ENCODE measurements around the gene MALRD1. TPM values are rescaled to one million over a fixed set of nuclear protein-coding genes. Genes with fewer than 3 reads are reported as not detected.

The MALRD1 gene
- total RNA-seq, 2 experiments from 2014 or later = not detected

DNA sequence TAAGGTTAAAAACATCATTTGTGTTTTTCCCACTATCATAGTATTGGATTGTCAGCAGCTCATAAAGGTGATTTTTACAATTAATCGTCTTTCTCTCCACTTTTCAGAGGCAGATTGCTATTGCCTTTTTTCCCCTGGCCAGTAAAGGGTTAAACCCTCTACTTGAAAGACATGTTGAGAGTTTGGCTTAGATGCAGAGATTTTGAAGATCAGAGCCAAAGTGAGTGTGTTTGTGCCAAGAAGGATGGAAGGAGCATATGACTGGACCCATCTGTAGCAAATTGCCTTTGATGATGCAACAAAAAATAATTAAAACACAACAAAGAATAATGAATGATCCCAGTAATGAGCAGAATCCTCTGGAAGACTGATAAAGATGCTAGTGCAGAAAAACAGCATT lies 373.1 kb downstream of the MALRD1 start:
- Mint-ChIP-seq H3K9me3 (peaks cover 2% of the 10 kb centered on the region), H3K27ac (no peak overlapping the region), H3K4me3 (no peak overlapping the region), H3K36me3 (ENCODE audit: low read depth) (no peaks in the 10 kb centered on the region), H3K4me1 (ENCODE audit: low read depth) (no peaks in the 10 kb centered on the region), H3K27me3 (no peaks in the 10 kb centered on the region)
- CTCF ChIA-PET = no interaction called here
- DNase-seq = no peak
- TF ChIP-seq, protein P1, sequence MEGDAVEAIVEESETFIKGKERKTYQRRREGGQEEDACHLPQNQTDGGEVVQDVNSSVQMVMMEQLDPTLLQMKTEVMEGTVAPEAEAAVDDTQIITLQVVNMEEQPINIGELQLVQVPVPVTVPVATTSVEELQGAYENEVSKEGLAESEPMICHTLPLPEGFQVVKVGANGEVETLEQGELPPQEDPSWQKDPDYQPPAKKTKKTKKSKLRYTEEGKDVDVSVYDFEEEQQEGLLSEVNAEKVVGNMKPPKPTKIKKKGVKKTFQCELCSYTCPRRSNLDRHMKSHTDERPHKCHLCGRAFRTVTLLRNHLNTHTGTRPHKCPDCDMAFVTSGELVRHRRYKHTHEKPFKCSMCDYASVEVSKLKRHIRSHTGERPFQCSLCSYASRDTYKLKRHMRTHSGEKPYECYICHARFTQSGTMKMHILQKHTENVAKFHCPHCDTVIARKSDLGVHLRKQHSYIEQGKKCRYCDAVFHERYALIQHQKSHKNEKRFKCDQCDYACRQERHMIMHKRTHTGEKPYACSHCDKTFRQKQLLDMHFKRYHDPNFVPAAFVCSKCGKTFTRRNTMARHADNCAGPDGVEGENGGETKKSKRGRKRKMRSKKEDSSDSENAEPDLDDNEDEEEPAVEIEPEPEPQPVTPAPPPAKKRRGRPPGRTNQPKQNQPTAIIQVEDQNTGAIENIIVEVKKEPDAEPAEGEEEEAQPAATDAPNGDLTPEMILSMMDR (IDR thresholded peaks at IDR 0.05) = no peak
- Histone ChIP-seq H3K27ac (ENCODE audit: low read depth in 1 of 2, low read length in 2 of 2) (no peak overlapping the region), H3K27me3 (ENCODE audit: control insufficient read depth in 1 of 2, insufficient read depth in 2 of 2, low read length in 2 of 2) (no peaks in the 10 kb centered on the region), H3K9me3 (ENCODE audit: control insufficient read depth in 1 of 2, insufficient read depth in 1 of 2, low read length in 2 of 2) (no peaks in the 10 kb centered on the region), H3K4me3 (ENCODE audit: low read length) (no peak overlapping the region), H3K36me3 (ENCODE audit: insufficient read depth, low read length) (no peaks in the 10 kb centered on the region), H3K4me1 (ENCODE audit: insufficient read depth, low read length) (no peaks in the 10 kb centered on the region)
- POLR2A ChIA-PET = no interaction called here
- intact Hi-C loops (cut with DNase I, micrococcal nuclease) = no loop called here
- ATAC-seq (ENCODE audit: poor library complexity) = no peak

DNA sequence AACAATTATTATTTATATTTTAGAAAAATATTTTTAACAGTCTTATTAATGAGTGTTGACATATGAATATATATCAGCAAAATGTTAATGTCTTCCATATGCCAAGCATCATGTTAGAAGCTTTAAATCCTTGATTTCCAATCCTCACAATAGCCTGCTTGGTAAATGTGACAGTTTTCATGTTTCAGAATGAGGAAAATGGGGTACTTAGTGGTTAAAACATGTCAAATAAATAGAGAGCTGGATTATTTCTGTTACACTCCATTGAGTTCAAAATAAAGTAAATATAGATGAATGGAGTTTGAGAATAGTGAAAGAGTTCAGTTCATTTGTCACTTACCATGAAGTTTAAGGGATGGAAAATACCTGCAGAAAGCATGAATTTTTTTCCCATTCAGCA lies 377.4 kb downstream of the MALRD1 start:
- Histone ChIP-seq H3K4me1 (ENCODE audit: insufficient read depth, low read length) (no peaks in the 10 kb centered on the region), H3K27me3 (ENCODE audit: control insufficient read depth in 1 of 2, insufficient read depth in 2 of 2, low read length in 2 of 2) (no peaks in the 10 kb centered on the region), H3K36me3 (ENCODE audit: insufficient read depth, low read length) (no peaks in the 10 kb centered on the region), H3K4me3 (ENCODE audit: low read length) (no peak overlapping the region), H3K9me3 (ENCODE audit: control insufficient read depth in 1 of 2, insufficient read depth in 1 of 2, low read length in 2 of 2) (no peaks in the 10 kb centered on the region), H3K27ac (ENCODE audit: low read depth in 1 of 2, low read length in 2 of 2) (no peak overlapping the region)
- ATAC-seq (ENCODE audit: poor library complexity) (no peak), DNase-seq (no peak)
- H3K27me3 Mint-ChIP-seq = no peaks in the 10 kb centered on the region
- H3K4me3 Mint-ChIP-seq = no peak overlapping the region
- H3K36me3 Mint-ChIP-seq (ENCODE audit: low read depth) = no peaks in the 10 kb centered on the region
- intact Hi-C loops (cut with DNase I, micrococcal nuclease) = no loop called here
- H3K9me3 Mint-ChIP-seq = no peaks in the 10 kb centered on the region
- POLR2A ChIA-PET = no interaction called here
- H3K27ac Mint-ChIP-seq = no peak overlapping the region
- TF ChIP-seq, protein P1 (IDR thresholded peaks at IDR 0.05) = no peak
- CTCF ChIA-PET = no interaction called here
- H3K4me1 Mint-ChIP-seq (ENCODE audit: low read depth) = no peaks in the 10 kb centered on the region

DNA sequence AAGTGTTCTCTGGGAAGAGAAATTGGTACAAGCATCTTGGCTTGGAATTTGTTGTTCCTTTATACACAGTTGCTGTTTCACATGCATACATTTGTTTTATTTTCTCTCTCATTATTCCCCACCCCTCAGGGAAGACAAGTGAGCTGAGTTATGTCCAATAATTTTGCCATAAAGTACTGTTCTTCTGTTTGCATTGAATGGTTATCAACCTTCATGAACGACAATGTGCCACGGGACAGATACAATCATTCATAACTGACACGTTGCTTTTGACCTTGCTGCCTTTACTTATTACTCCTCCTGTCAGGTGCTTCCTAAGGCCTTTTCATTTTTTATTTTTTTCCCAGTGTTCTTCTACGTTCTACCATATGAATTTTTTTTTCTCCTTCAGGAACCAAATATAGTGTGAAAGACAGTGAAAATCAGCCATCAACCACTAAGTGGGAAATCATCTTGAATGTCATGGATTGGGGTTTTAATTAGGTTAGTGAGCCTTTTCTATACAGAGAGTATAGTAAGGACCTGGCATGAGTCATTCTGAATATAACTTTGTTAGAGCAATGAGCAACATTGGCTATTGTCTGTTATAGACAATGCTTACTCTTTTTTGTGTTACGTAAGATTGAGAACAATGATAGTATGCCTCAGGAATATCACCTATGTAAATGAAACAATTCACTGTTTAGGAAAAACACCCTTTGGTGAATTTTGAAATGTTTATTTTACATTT lies 383.2 kb downstream of the MALRD1 start:
- Histone ChIP-seq H3K4me1 (ENCODE audit: insufficient read depth, low read length) (no peaks in the 10 kb centered on the region), H3K4me3 (ENCODE audit: low read length) (no peak overlapping the region), H3K9me3 (ENCODE audit: control insufficient read depth in 1 of 2, insufficient read depth in 1 of 2, low read length in 2 of 2) (no peaks in the 10 kb centered on the region), H3K27me3 (ENCODE audit: control insufficient read depth in 1 of 2, insufficient read depth in 2 of 2, low read length in 2 of 2) (no peaks in the 10 kb centered on the region), H3K36me3 (ENCODE audit: insufficient read depth, low read length) (no peaks in the 10 kb centered on the region), H3K27ac (ENCODE audit: low read depth in 1 of 2, low read length in 2 of 2) (no peak overlapping the region)
- ATAC-seq (ENCODE audit: poor library complexity) (no peak), DNase-seq (no peak)
- Mint-ChIP-seq H3K27ac (no peak overlapping the region), H3K27me3 (no peaks in the 10 kb centered on the region), H3K36me3 (ENCODE audit: low read depth) (no peaks in the 10 kb centered on the region), H3K4me3 (no peak overlapping the region), H3K9me3 (peaks cover 2% of the 10 kb centered on the region), H3K4me1 (ENCODE audit: low read depth) (no peaks in the 10 kb centered on the region)
- intact Hi-C loops (cut with DNase I, micrococcal nuclease) = no loop called here
- ChIA-PET POLR2A (no interaction called here), CTCF (no interaction called here)
- TF ChIP-seq, protein P1 (IDR thresholded peaks at IDR 0.05) = no peak

All from CD4-positive, alpha-beta T cell (primary cell).